GM23248 (cell line): Measurements from ENCODE around the gene STX1B. TPM values are rescaled to one million over a fixed set of nuclear protein-coding genes. Genes with fewer than 3 reads are reported as not detected.

Experiments used
- DNase-seq: peaks from one replicate; pipeline ENCODE4 v3.0.0-alpha.2; 2015
- H2AFZ ChIP-seq: fragments of 200-600 bp; sonication (generic); 2 replicates; pipeline ENCODE4 v1.6.1; 2016; ENCODE audit warnings: antibody characterized with exemption
- H3F3A ChIP-seq: fragments of 200-600 bp; sonication (generic); 2 replicates; pipeline ENCODE4 v1.6.1; 2016; ENCODE audit warnings: mild to moderate bottlenecking, antibody characterized with exemption, mixed run types; ENCODE audit not compliant: insufficient read depth
- H3K27ac ChIP-seq: fragments of 200-600 bp; sonication (generic); 2 replicates; pipeline ENCODE4 v1.5.1; 2016; ENCODE audit warnings: mild to moderate bottlenecking
- H3K27me3 ChIP-seq: fragments of 200-600 bp; sonication (generic); replicated peaks from 2 replicates; pipeline ENCODE4 v1.6.1; 2016; ENCODE audit warnings: mild to moderate bottlenecking; ENCODE audit not compliant: insufficient read depth
- H3K36me3 ChIP-seq: fragments of 200-600 bp; sonication (generic); 2 replicates; pipeline ENCODE4 v1.6.1; 2016; ENCODE audit warnings: low read depth, mild to moderate bottlenecking
- H3K4me1 ChIP-seq: fragments of 200-600 bp; sonication (generic); 2 replicates; pipeline ENCODE4 v1.6.1; 2016; ENCODE audit warnings: mild to moderate bottlenecking; ENCODE audit not compliant: insufficient read depth
- H3K4me2 ChIP-seq: fragments of 200-600 bp; sonication (generic); one replicate; pipeline ENCODE4 v1.6.1; 2016; ENCODE audit warnings: mild to moderate bottlenecking; ENCODE audit not compliant: unreplicated experiment
- H3K4me3 ChIP-seq: fragments of 200-600 bp; sonication (generic); 2 replicates; pipeline ENCODE4 v1.5.1; 2016; ENCODE audit warnings: mild to moderate bottlenecking
- H3K79me2 ChIP-seq: fragments of 200-600 bp; sonication (generic); 2 replicates; pipeline ENCODE4 v1.6.1; 2016; ENCODE audit warnings: mild to moderate bottlenecking; ENCODE audit not compliant: insufficient read depth
- H3K9ac ChIP-seq: fragments of 200-600 bp; sonication (generic); 2 replicates; pipeline ENCODE4 v1.6.1; 2016; ENCODE audit warnings: mild to moderate bottlenecking
- H3K9me2 ChIP-seq: fragments of 200-600 bp; sonication (generic); 2 replicates; pipeline ENCODE4 v1.6.1; 2016; ENCODE audit warnings: mixed run types, mild to moderate bottlenecking, moderate library complexity; ENCODE audit not compliant: insufficient read depth
- H3K9me3 ChIP-seq: fragments of 200-600 bp; sonication (generic); one replicate; pipeline ENCODE4 v1.6.1; 2017; ENCODE audit warnings: low read depth
- H4K20me1 ChIP-seq: fragments of 200-600 bp; sonication (generic); 2 replicates; pipeline ENCODE4 v1.6.0; 2016; ENCODE audit not compliant: insufficient read depth
- EZH2 ChIP-seq: fragments of 200-600 bp; sonication (generic); IDR thresholded peaks from 2 replicates; pipeline ENCODE4 v1.6.1; 2018; ENCODE audit warnings: antibody characterized with exemption, mild to moderate bottlenecking; ENCODE audit not compliant: insufficient read depth, poor library complexity, severe bottlenecking
- EZH2phosphoT487 ChIP-seq: fragments of 200-600 bp; sonication (generic); IDR thresholded peaks from 2 replicates; pipeline ENCODE4 v1.6.1; 2018; ENCODE audit warnings: antibody characterized with exemption, moderate library complexity, mild to moderate bottlenecking, low read depth; ENCODE audit not compliant: insufficient read depth
- WGBS, 2 experiments: methylation state at CpG; one replicate each; pipeline ENCODE4 v1.1.6; 2015 to 2017; ENCODE audit warnings: low lambda C conversion rate in 2 of 2, low coverage in 1 of 2; ENCODE audit errors: missing lambda C conversion rate in 2 of 2; 5-methylcytosine and 5-hydroxymethylcytosine counted together
- in situ Hi-C: fragments of 300-500 bp; cut with MboI; formaldehyde crosslinking; loops from 2 replicates; pipeline ENCODE4 v1.15.0; 2020
- polyA plus RNA-seq: library from polyadenylated mRNA; unstranded; fragments of >200 nt; fragmentation: Nextera tagmentation; extraction: Ambion mirVana; gene quantifications from 2 replicates; pipeline ENCODE4 v1.2.1, GENCODE V29; 2016
- total RNA-seq: library from RNA; depleted of rRNA; stranded (reverse); fragments of >200 nt; shearing (Covaris generic); gene quantifications from 2 replicates; pipeline ENCODE4 v1.2.3, GENCODE V29; 2014

Gene STX1B
- total and polyA plus RNA-seq, 2 experiments from 2014 or later = 0.23 to 2.3 TPM

GRCh38 chr16:30995927-30996323 is 14.5 kb downstream of the STX1B start:
- Histone ChIP-seq H3F3A (peaks cover 32% of the 10 kb centered on the region), H3K4me3 (peak overlapping the region; percentile 84; the same call in 1 of the 2 replicates), H3K9me2 (no peaks in the 10 kb centered on the region), H2AFZ (peak overlapping the region; percentile 85; the same call in 1 of the 2 replicates), H3K36me3 (no peaks in the 10 kb centered on the region), H3K79me2 (no peaks in the 10 kb centered on the region), H3K9ac (peak overlapping the region; percentile 88), H3K4me1 (peaks cover 32% of the 10 kb centered on the region), H3K27ac (peak overlapping the region; percentile 95), H4K20me1 (no peaks in the 10 kb centered on the region), H3K9me3 (no peaks in the 10 kb centered on the region), H3K27me3 (no peaks in the 10 kb centered on the region), H3K4me2 (peak overlapping the region; percentile 75)
- in situ Hi-C loops = loop anchor here (25.0 kb wide), 1 partner anchor 441 kb away; the partner anchor contains the start of genes COX6A2 and ZNF843
- WGBS, 2 experiments = 59 to 69% methylated on average over 11 of the region's 11 CpGs
- TF ChIP-seq EZH2 (no peak), EZH2phosphoT487 (no peak)
- peak; percentile 50 for DNase-seq

GRCh38 chr16:30992931-30993816 is 17.3 kb downstream of the STX1B start:
- Histone ChIP-seq H4K20me1 (no peaks in the 10 kb centered on the region), H3K36me3 (no peaks in the 10 kb centered on the region), H3K27me3 (no peaks in the 10 kb centered on the region), H3F3A (peaks cover 11% of the 10 kb centered on the region), H3K9me3 (no peaks in the 10 kb centered on the region), H3K9me2 (no peaks in the 10 kb centered on the region), H2AFZ (no peak overlapping the region), H3K79me2 (no peaks in the 10 kb centered on the region), H3K4me3 (no peak overlapping the region), H3K4me1 (peaks cover 14% of the 10 kb centered on the region), H3K4me2 (no peak overlapping the region), H3K9ac (no peak overlapping the region), H3K27ac (no peak overlapping the region)
- WGBS, 2 experiments = 92 to 94% methylated on average over 29 of the region's 29 CpGs
- no peak for TF ChIP-seq EZH2
- no peak for TF ChIP-seq EZH2phosphoT487
- DNase-seq = no peak
- in situ Hi-C loops = loop anchor here (25.0 kb wide), 1 partner anchor 444 kb away; the partner anchor contains the start of genes COX6A2 and ZNF843

GRCh38 chr16:30992276-30992780 is 18.1 kb downstream of the STX1B start:
- in situ Hi-C loops = loop anchor here (25.0 kb wide), 1 partner anchor 445 kb away; the partner anchor contains the start of genes COX6A2 and ZNF843
- Histone ChIP-seq H3K9me3 (no peaks in the 10 kb centered on the region), H2AFZ (no peak overlapping the region), H3F3A (peaks cover 7% of the 10 kb centered on the region), H3K9ac (no peak overlapping the region), H3K36me3 (no peaks in the 10 kb centered on the region), H3K27me3 (no peaks in the 10 kb centered on the region), H3K4me3 (no peak overlapping the region), H3K27ac (no peak overlapping the region), H4K20me1 (no peaks in the 10 kb centered on the region), H3K4me1 (peaks cover 6% of the 10 kb centered on the region), H3K9me2 (no peaks in the 10 kb centered on the region), H3K4me2 (no peak overlapping the region), H3K79me2 (no peaks in the 10 kb centered on the region)
- TF ChIP-seq EZH2 = no peak
- TF ChIP-seq EZH2phosphoT487 = no peak
- 94 to 96% methylated on average over 16 to 21 of the region's 21 CpGs for WGBS, 2 experiments
- DNase-seq = no peak

- H3K27ac ChIP-seq = no peak overlapping the region
- peaks cover 7% of the 10 kb centered on the region for H3F3A ChIP-seq
- no peaks in the 10 kb centered on the region for H3K36me3 ChIP-seq
- H3K27me3 ChIP-seq = no peaks in the 10 kb centered on the region
- TF ChIP-seq EZH2phosphoT487 = no peak
- TF ChIP-seq EZH2 = no peak
- no peak overlapping the region for H3K9ac ChIP-seq
- no peaks in the 10 kb centered on the region for H3K79me2 ChIP-seq
- no peak overlapping the region for H3K4me3 ChIP-seq
- H3K4me2 ChIP-seq = no peak overlapping the region
- whole genome bisulfite sequencing, 2 experiments = 79 to 81% methylated on average over 8 of the region's 8 CpGs
- H4K20me1 ChIP-seq = no peaks in the 10 kb centered on the region
- in situ Hi-C loops = loop anchor here (25.0 kb wide), 1 partner anchor 446 kb away; the partner anchor contains the start of genes COX6A2 and ZNF843
- no peaks in the 10 kb centered on the region for H3K9me2 ChIP-seq
- no peak overlapping the region for H2AFZ ChIP-seq
- DNase-seq = no peak
- H3K4me1 ChIP-seq = peaks cover 2% of the 10 kb centered on the region; the same call in 1 of the 2 replicates
- no peaks in the 10 kb centered on the region for H3K9me3 ChIP-seq
These were observed 19.4 kb downstream of the STX1B start for GRCh38 chr16:30991052-30991451.
